Calu3 (cell line): ENCODE results near the gene PCDHB8. TPM values are rescaled to one million over a fixed set of nuclear protein-coding genes. Genes with fewer than 3 reads are reported as not detected.
"Not testable (repeated sequence)": the region's sequence is repeated elsewhere in the genome, so short reads cannot be mapped to it uniquely, and the experiment has no call there.

Experiments
- BruUV-seq: library from RNA; stranded (reverse); fragments of 400-500 nt; replicated peaks from 2 replicates; lab custom pipeline; 2021; lab: Mats Ljungman, UMichigan
- CTCF ChIA-PET: fragments of 300-600 bp; sonication (Branson Sonifier 250); formaldehyde crosslinking; loops from one replicate; lab custom pipeline; 2022; ENCODE audit warnings: antibody characterized with exemption; lab: Charles Lee
- DNase-seq: peaks from one replicate; pipeline ENCODE4 v3.0.0; 2022
- H3K27ac Mint-ChIP-seq: one replicate; pipeline ENCODE4 v1.8.0; 2022; ENCODE audit warnings: mixed read lengths; ENCODE audit not compliant: unreplicated experiment
- H3K27me3 Mint-ChIP-seq: one replicate; pipeline ENCODE4 v1.8.0; 2022; ENCODE audit warnings: mixed read lengths; ENCODE audit not compliant: unreplicated experiment
- H3K36me3 Mint-ChIP-seq: one replicate; pipeline ENCODE4 v1.8.0; 2022; ENCODE audit warnings: mild to moderate bottlenecking, moderate library complexity, mixed read lengths; ENCODE audit not compliant: insufficient read depth, unreplicated experiment
- H3K4me1 Mint-ChIP-seq: one replicate; pipeline ENCODE4 v1.8.0; 2022; ENCODE audit warnings: mild to moderate bottlenecking, low read depth, mixed read lengths; ENCODE audit not compliant: unreplicated experiment
- H3K4me3 Mint-ChIP-seq: one replicate; pipeline ENCODE4 v1.8.0; 2022; ENCODE audit warnings: mild to moderate bottlenecking, low read depth, moderate library complexity, mixed read lengths; ENCODE audit not compliant: unreplicated experiment
- H3K9me3 Mint-ChIP-seq: one replicate; pipeline ENCODE4 v1.8.0; 2022; ENCODE audit warnings: low read depth, mixed read lengths; ENCODE audit not compliant: unreplicated experiment
- intact Hi-C: fragments of 100-400 bp; cut with micrococcal nuclease; formaldehyde crosslinking; loops from one replicate; pipeline ENCODE4 v1.10.0; 2022; ENCODE audit not compliant: unreplicated experiment
- total RNA-seq: library from RNA; stranded (reverse); gene quantifications from 2 replicates; pipeline ENCODE4 v1.2.3, GENCODE V29; 2022
- TF ChIP-seq, protein P1 (sequence below): fragments of 200-600 bp; IDR thresholded peaks from one replicate; pipeline ENCODE4 v1.8.0; 2022; ENCODE audit warnings: antibody characterized with exemption; ENCODE audit not compliant: unreplicated experiment

PCDHB8 gene
- total RNA-seq, 1 experiment from 2014 or later = 0.21 TPM

DNA sequence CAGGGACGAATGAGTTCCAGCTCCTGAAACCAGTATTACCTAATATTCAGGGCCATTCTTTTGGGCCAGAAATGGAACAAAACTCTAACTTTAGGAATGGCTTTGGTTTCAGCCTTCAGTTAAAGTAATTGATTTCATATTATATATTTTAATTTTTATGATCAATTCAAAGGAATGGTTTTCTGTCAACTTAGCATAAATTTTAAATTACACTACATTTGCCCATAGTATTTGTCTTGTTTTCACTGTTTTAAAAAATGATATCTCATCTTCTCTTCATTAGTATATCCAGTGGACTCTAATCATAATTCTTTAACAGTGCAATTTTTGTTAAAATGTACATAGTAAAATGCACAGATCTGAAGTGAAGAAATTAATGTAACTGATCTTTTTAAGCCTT, 2.7 kb downstream of the PCDHB8 start:
- Mint-ChIP-seq H3K27ac (no peak overlapping the region), H3K27me3 (no peaks in the 10 kb centered on the region), H3K4me3 (no peak overlapping the region), H3K4me1 (no peaks in the 10 kb centered on the region), H3K9me3 (peaks cover 20% of the 10 kb centered on the region), H3K36me3 (no peaks in the 10 kb centered on the region)
- DNase-seq = no peak
- CTCF ChIA-PET = no interaction called here
- BruUV-seq = no TSS peak
- intact Hi-C loops = no loop called here
- TF ChIP-seq, protein P1, sequence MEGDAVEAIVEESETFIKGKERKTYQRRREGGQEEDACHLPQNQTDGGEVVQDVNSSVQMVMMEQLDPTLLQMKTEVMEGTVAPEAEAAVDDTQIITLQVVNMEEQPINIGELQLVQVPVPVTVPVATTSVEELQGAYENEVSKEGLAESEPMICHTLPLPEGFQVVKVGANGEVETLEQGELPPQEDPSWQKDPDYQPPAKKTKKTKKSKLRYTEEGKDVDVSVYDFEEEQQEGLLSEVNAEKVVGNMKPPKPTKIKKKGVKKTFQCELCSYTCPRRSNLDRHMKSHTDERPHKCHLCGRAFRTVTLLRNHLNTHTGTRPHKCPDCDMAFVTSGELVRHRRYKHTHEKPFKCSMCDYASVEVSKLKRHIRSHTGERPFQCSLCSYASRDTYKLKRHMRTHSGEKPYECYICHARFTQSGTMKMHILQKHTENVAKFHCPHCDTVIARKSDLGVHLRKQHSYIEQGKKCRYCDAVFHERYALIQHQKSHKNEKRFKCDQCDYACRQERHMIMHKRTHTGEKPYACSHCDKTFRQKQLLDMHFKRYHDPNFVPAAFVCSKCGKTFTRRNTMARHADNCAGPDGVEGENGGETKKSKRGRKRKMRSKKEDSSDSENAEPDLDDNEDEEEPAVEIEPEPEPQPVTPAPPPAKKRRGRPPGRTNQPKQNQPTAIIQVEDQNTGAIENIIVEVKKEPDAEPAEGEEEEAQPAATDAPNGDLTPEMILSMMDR = no peak

DNA sequence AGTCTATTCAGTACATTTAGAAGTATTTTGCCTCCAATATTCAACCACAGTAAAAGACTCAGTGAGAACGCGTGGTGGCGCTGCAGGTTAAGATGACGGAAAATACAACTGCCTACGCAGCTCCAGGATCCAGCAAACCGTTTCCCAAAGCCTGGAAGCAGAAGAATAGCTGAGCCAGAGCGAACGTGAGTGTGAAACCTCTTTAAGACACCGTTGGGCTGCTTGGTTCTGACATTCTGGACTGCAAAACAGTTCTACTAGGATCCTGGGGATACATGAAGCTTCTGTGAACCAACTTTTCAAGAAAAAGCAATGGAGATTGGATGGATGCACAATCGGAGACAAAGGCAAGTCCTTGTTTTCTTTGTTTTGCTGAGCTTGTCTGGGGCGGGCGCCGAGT, 4.7 kb downstream of the PCDHB8 start, which contains the start of gene PCDHB16:
Gene PCDHB16 (plus strand): TSS at position 140 of the 400 bp plus-strand sequence. CDS start 173 bp downstream, at position 313.
- BruUV-seq = no TSS peak
- CTCF ChIA-PET = interaction anchor here (1.0 kb wide), 1 partner anchor 382 kb away, joined by 3 read pairs; no protein-coding TSS in a partner anchor
- Mint-ChIP-seq H3K4me1 (no peaks in the 10 kb centered on the region), H3K27ac (no peak within 1 kb of the TSS), H3K4me3 (no peak within 1 kb of the TSS), H3K9me3 (peaks cover 25% of the 10 kb centered on the region), H3K36me3 (no peaks in the 10 kb centered on the region), H3K27me3 (no peaks in the 10 kb centered on the region)
- no peak for DNase-seq
- intact Hi-C loops = no loop called here
- TF ChIP-seq, protein P1 = no peak

DNA sequence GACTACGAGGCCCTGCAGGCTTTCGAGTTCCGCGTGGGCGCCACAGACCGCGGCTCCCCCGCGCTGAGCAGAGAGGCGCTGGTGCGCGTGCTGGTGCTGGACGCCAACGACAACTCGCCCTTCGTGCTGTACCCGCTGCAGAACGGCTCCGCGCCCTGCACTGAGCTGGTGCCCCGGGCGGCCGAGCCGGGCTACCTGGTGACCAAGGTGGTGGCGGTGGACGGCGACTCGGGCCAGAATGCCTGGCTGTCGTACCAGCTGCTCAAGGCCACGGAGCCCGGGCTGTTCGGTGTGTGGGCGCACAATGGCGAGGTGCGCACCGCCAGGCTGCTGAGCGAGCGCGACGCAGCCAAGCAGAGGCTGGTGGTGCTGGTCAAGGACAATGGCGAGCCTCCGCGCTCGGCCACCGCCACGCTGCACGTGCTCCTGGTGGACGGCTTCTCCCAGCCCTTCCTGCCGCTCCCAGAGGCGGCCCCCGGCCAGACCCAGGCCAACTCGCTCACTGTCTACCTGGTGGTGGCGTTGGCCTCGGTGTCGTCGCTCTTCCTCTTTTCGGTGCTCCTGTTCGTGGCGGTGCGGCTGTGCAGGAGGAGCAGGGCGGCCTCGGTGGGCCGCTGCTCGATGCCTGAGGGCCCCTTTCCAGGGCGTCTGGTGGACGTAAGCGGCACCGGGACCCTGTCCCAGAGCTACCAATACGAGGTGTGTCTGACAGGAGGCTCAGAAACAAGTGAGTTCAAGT, 6.7 kb downstream of the PCDHB8 start:
- H3K27ac Mint-ChIP-seq, BruUV-seq, H3K4me3 Mint-ChIP-seq, H3K4me1 Mint-ChIP-seq, H3K27me3 Mint-ChIP-seq, DNase-seq, intact Hi-C loops, H3K36me3 Mint-ChIP-seq, CTCF ChIA-PET: not testable (repeated sequence)
- H3K9me3 Mint-ChIP-seq = peaks cover 31% of the 10 kb centered on the region

DNA sequence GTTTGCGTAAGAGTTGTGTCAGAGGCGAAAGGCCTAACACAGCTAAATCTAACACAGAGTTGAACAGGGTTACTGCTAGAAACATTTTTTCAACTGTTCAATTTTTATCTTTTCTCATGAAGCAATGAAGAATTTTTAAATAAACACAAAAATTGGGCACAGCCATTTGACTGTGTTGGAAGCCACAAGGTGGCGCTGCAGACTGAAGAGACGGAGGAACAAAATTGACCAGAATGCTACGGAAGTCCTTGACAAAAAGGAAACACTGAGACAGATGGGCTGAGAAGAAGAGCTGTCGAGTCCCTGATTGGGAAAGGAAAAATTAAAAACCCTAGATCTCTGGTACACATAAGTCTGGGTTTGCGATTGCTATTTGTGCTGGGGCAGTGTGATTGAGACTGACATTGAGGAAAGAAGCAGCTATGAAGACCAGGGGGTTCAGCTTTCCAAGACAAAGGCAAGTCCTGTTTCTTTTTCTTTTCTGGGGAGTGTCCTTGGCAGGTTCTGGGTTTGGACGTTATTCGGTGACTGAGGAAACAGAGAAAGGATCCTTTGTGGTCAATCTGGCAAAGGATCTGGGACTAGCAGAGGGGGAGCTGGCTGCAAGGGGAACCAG, 9.4 kb downstream of the PCDHB8 start, which contains the start of gene PCDHB9:
Gene PCDHB9 (plus strand): TSS at position 265 of the 616 bp plus-strand sequence. CDS start 158 bp downstream, at position 423.
- H3K4me3 Mint-ChIP-seq = peak within 1 kb of the TSS; percentile 53
- TF ChIP-seq, protein P1 = peak; percentile 24
- intact Hi-C loops = no loop called here
- H3K4me1 Mint-ChIP-seq = no peaks in the 10 kb centered on the region
- H3K36me3 Mint-ChIP-seq = no peaks in the 10 kb centered on the region
- DNase-seq = peak; percentile 66
- H3K27me3 Mint-ChIP-seq = no peaks in the 10 kb centered on the region
- peaks cover 28% of the 10 kb centered on the region for H3K9me3 Mint-ChIP-seq
- BruUV-seq = TSS peak; percentile 82
- no peak within 1 kb of the TSS for H3K27ac Mint-ChIP-seq
- CTCF ChIA-PET = interaction anchor here (0.6 to 1.3 kb wide), 4 partner anchors 22 to 377 kb away, joined by 3 to 6 read pairs (median 4); partner anchors contain the start of genes PCDHB12 and PCDHB14

DNA sequence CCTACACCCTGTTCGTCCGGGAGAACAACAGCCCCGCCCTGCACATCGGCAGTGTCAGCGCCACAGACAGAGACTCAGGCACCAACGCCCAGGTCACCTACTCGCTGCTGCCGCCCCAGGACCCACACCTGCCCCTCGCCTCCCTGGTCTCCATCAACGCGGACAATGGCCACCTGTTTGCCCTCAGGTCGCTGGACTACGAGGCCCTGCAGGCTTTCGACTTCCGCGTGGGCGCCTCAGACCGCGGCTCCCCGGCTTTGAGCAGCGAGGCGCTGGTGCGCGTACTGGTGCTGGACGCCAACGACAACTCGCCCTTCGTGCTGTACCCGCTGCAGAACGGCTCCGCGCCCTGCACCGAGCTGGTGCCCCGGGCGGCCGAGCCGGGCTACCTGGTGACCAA, 11.1 kb downstream of the PCDHB8 start:
- BruUV-seq, H3K27ac Mint-ChIP-seq, H3K27me3 Mint-ChIP-seq, H3K36me3 Mint-ChIP-seq, H3K4me1 Mint-ChIP-seq, CTCF ChIA-PET, intact Hi-C loops, DNase-seq, H3K4me3 Mint-ChIP-seq: not testable (repeated sequence)
- H3K9me3 Mint-ChIP-seq = peaks cover 25% of the 10 kb centered on the region

DNA sequence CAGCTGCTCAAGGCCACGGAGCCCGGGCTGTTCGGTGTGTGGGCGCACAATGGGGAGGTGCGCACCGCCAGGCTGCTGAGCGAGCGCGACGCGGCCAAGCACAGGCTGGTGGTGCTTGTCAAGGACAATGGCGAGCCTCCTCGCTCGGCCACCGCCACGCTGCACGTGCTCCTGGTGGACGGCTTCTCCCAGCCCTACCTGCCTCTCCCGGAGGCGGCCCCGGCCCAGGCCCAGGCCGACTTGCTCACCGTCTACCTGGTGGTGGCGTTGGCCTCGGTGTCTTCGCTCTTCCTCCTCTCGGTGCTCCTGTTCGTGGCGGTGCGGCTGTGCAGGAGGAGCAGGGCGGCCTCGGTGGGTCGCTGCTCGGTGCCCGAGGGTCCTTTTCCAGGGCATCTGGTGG, 11.5 kb downstream of the PCDHB8 start:
- H3K27me3 Mint-ChIP-seq, H3K36me3 Mint-ChIP-seq, CTCF ChIA-PET, H3K4me1 Mint-ChIP-seq, intact Hi-C loops, H3K4me3 Mint-ChIP-seq, DNase-seq, H3K27ac Mint-ChIP-seq, BruUV-seq: not testable (repeated sequence)
- peaks cover 25% of the 10 kb centered on the region for H3K9me3 Mint-ChIP-seq
